GM18511 (cell line): Measurements from ENCODE around the gene SOX6.

Experiments
- ATAC-seq: cut with Tn5 transposase; IDR thresholded peaks from one replicate; pipeline ENCODE4 v1.9.1; 2021; ENCODE audit warnings: mild to moderate bottlenecking, moderate library complexity; ENCODE audit not compliant: unreplicated experiment

Gene SOX6

DNA sequence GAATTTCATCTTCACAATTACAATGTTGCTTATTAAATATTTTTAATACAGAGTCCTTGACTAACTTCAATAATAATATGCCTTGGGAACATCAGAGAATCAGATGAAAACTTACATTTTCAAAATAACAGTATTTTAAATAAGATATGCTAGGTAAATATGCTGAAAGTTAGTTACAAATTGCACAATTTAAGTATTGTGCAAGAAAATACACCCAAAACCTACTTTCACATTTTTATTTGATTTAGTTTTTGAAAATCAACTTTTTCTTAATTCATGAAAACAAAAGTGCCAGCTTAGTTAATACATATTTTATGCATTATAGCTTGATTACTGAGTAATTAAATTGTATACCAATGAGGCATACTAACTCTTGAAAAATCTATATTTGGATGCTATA is 76.8 kb downstream of the SOX6 start:
- no peak for ATAC-seq

DNA sequence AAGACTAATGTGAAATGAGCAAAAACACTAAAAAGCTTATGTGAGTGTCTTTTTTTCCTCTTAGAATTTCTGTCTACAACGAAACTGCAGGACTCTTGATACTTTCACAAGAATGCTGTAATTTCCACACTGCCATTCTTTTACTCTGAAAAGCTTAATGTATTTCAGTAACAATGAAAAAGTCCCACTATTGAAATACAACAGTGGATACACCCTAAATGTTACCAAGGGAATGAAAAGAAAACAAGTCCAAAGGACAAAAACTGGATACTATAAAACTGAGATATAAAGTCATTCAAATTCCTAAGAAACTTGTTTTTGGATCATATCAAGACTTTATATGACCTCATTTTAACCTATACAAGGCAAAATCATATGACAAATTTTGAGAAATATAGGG is 77.4 kb downstream of the SOX6 start:
- no peak for ATAC-seq

DNA sequence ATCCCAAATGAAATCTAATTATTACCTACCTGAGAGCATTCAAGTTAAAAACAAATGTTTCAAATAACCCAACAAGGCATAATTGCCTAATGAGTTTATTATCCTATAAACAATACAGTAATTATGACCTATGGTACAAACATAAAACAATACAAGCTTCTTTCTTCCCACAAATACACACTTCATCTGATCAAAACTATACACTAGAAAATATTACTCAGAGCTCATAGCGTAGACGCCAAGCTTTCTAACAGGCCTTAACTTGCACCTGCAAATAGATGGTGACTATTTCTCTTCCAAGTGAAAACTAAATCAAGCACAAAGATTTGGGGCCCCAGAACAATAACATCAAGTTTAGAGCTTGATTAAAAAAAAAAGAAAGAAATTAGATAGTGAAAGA is 78.1 kb downstream of the SOX6 start:
- no peak for ATAC-seq

DNA sequence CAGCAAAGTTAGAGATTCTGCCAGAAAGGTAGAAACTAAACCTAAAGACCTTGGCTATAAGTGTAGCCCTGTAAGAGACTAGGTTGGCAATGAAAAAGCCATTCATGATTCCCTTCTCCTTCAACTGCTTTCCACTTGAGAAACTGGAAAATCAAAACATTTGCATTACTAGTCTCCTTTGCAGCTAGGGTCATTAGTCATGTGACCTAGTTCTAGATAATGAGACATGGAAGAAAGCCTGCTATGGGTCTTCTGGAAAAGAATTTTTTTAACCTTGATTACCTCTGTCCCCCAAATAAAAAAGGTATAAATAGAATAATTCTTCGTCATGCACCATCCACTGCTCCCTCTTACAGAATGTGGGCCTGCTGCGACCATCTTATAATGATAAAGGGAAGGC is 80.1 kb downstream of the SOX6 start:
- no peak for ATAC-seq

DNA sequence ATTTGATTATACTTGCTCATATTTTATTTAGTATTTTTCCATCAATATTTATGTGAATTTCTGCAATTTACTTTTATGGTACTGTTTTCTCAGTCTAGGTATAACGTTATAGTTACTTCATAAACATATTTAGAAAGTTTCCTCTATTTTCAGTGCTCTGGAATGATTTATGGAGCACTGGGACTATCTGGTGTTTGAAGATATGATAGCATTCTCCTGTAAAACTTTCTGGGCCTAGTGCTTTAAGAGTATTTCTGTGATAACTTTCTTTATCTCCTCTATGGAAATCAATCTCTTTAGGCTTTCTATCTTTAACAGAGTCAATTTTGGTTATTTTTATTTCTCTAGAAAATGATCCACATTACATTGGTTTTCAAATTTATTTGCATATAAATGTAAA is 85.1 kb downstream of the SOX6 start:
- ATAC-seq: no peak

DNA sequence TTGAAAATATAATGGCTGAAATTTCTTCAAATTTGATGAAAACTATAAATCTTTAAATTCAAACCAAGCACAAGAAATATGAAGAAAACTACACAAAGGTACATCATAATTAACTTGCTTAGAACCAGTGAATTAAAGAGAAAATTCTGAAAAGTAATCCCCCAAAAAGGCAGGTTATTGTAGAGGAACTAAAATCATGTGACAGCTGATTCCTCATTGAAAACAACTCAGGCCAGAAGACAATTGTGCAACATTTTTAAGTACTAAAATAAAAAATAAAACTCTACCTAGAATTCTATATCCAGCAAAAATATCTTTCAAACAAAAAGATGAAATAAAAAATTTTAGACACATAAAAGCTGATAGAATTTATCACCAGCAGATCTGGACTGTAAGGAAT is 90.3 kb downstream of the SOX6 start:
- no peak for ATAC-seq

DNA sequence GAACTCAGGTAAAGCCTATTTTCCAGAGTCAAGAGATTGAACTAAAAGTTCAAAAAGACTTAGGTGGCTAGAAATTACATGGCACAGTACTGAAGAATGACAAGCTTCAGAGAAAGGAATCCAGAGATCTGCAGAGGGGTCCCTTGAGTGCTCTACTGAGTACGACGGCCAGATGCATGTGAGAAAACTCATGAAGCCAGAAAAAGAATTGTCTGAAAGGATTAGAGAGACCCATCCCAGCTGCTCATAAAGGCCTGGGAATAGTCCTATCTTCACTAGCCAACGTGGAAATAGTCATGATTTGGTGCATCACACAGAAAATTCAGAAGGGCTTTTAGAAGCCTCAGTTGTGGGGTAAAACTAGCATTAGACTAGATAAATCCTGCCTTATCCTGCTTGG is 91.3 kb downstream of the SOX6 start:
- ATAC-seq: no peak

DNA sequence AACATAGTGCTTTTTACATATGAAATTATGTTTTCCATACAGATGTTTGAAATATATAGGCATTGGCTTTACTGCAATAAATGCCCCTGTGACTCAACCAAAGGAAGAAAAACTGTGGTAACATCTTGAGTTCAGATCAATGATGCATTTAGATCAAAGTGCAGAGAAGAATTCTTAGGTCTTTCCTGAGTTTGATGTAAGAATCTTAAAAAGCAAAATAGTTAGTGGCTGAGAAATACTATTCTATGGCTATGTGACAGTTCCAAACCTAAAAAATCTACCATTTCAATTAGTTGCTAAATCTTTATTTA is 93.7 kb downstream of the SOX6 start:
- ATAC-seq: peak; percentile 39

DNA sequence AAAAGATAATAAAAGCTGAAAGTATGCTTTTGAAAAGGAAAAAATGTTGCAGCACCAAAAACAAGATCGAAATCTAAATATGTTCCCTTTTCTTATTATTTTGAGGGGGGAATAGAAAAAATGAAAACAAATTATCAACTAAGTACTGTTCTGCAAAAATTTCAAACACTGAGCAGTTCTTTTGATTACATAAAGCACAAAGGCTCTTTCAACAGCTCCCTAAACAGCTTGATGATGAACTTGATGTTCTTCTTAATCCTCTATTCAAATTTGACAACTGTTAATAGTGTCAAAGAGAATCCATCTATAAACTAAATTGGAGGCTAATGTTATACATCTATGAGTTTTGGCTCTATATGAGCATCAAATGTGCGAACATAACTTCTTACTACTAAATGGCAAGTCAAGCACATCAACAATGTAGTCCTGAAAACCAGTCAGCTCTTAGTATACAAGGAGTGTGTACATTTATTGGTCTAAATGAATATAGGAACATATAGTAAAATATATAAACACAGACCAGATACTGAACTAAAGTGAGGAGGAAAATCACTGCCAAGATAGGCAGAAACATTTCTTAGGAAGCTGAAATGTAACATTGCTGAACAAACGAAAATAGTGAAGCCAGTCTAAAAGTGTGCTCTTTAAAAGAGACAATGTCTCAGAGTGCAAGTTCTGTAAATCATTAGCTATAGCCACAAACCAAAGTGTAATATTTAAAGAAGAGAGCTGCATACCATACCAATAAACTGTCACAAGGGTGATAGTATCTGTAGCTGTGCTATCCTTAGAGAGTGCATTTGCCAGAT is 94.3 kb downstream of the SOX6 start:
- ATAC-seq: peak; percentile 97

DNA sequence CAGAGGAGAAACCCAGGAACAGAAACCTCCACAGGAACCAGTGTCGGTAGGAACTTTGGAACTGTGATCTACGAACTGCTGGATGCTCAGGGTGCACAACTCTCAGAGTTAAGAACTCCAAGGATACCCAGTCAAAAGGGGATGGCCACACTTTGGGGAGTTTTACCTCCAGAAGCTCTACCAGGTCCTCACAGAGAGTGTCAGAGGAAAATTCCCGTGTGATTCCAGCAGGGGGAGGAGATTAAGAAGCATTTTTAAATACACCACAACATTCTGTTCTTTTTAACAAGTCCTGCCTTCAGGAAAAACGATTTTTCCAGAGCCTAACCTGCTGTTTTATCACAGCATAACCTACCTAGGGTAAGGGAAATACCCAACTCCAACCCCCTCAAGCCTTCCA is 104.0 kb downstream of the SOX6 start:
- no peak for ATAC-seq

DNA sequence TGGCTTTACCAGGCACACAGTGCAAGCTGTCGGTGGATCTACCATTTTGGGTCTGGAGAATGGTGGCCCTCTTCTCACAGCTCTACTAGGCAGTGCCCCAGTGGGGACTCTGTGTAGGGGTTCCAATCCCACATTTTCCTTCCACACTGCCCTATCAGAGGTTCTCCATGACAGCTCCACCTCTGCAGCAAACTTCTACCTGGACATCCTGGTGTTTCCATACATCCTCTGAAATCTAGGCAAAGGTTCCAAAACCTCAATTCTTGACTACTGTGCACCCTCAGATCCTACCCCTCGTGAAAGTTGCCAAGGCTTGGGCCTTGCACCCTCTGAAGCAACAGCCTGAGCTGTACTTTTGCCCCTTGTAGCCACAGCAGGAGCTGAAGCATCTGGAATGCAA is 108.1 kb downstream of the SOX6 start:
- no peak for ATAC-seq

DNA sequence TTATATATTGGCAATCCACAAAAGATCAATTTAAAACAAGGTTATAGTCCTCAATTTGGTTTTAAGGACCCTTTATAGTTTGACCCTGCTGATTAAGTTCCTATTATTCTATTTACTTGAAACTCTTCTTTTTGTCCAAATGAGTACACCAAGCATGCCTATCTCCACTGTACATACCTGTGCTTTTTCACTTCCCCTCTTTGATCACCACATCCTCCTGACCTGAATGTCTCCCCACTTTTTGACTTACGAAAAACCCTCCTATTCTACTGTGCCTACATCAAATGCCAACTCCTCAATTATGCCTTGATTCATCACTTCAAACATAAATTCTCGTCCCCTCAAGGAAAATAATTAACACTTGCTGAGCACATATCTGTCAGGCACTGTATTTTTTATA is 113.5 kb downstream of the SOX6 start:
- ATAC-seq: peak; percentile 99

DNA sequence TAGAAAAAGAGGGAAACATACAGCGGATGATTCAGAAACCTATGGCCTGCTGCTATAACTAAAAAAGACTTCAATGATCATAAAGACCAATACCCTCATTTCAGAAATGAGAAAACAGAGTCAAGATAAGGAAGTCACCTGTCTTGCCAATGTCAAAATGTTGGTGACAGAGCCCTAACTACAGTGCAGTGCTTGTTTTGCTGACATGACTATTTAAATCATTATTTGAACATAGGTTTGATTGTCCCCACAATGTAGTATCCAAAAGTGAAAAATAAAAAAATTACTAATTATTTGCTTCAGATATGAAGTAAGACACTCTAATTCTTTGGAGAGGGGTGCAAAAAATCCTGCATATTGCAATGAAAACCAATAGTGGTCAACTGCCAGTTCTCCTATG is 115.7 kb downstream of the SOX6 start:
- no peak for ATAC-seq

DNA sequence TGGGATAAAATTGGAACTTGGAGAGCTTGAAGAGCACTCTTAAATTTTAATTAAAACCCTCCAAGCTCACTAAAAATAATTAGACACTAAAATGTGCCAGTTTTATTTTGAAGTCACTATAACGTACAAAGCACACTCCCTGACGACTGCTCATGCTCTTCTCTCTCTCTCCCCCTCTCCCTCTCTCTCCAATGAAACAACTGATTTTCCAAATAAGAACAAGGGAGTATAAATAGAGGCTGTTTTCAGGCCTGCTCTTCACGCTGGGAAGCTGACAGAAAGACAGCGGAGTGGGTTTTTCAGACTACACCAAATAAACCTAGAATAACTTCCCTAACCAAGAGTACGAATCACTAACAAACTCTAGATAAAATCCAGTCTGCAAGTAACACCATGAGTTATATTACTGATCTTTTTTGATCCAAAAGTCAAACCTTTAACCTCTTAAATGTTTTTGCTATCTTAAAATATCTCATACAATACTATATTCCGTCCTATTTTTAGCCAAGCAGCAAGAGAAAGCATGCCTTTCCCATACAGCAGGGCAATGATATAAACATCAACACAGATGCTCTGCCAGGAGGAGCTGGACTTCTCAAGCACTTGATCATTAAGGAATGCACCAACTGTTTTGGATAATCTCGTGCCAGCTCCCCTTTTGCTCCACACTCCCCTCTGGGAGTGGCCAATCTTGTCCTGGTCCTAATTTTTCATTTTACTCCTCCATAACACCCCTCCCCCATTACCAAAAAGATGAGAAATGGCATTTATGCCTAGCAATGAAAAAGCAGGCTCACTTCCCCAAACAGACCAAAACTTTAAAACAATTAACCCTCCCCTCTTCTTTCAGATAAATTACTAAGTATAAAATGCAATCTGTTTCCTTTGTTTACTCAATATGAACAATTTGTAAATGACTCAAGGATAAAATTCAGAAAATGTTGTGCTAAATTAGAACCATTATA is 116.9 kb downstream of the SOX6 start:
- ATAC-seq: no peak

DNA sequence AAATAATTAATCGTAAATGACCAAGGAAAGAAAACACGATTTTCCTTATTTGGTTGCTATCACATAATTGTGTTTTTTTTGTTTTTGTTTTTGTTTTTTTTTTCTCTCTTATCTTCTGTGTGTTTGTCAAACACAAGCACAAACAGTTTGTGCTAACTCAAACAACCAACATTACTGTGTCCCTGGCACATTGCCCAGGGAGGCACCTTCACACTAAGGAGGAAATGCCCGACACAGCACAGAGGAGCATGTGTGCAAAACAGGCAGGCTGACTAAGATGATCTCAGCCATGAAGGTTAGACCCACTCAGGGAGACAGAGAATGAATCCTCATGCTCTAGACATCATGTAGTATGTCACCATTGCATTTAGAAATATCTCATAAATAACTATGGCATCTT is 130.1 kb downstream of the SOX6 start:
- no peak for ATAC-seq

DNA sequence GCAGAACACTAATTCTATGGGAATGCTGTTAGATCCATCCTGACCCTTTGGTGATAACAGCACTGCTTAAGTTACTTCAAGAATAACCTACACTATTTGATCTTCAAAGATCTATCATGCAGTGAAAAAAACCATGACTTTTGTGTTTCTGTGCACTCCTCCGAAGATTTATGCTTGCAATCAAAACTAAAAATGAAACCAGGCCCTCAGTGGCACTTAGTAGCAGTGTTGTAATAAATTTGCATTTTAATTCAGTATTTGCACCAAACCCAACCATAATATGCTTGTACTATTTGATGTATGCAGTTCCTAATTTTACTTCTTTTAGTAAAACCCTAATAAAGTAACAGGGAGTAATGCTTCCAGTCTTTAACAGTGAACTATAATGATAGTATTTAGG is 130.7 kb downstream of the SOX6 start:
- ATAC-seq: no peak

DNA sequence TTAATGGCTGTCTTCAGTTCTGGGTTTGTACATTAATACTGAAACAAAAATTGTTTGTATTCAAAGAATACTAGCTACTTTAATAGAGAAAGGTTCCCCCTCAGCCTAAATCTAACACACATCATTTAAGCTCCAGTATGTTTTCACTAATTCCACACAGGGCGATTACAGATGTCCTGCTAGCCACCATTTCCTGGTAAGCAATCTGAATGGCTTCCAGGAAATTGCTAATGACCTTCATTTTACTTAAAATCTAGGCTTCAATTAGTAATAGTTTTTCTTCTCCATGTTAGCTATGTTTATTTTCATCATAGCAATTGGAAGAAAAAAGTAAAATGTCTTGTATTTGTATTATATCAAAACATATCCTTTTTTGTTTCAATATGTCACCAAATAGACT is 132.8 kb downstream of the SOX6 start:
- no peak for ATAC-seq

DNA sequence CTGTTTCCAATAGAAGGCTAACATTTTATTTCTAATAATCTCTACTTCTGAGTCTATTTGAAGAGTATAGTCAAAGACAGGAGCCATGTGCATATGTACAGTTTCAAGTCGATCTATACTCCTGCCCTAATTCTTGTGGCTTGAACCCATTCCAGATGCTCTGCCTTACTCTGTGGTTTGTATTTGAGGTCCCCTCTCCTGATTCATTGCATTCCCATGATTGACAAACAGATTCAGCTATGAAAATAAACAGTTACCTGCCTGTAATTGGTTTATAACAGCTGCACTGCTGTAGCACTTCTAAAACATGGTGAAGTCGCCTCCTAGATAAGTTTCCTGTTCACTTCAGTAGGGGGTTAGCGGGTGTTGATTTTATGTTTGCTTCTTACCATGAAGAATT is 138.7 kb downstream of the SOX6 start:
- ATAC-seq: no peak

DNA sequence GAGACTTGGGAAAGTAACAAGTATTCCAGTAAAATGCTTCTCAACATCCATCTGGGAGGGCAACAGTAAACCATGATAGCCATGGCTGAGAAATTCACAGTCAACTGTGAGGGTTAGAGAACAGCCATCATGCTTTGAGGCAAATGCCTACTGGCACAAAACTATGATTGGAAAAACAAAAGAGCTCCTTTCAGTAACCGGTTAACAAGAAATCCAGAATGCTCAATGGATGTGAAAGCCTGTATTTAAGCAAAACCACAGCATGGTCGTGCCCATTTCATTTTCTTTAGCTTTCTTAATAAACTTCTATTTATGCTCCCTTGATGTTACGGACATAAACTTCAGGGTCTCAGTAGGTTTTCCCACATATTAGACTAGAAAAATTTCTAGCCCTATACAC is 139.5 kb downstream of the SOX6 start:
- ATAC-seq: no peak

DNA sequence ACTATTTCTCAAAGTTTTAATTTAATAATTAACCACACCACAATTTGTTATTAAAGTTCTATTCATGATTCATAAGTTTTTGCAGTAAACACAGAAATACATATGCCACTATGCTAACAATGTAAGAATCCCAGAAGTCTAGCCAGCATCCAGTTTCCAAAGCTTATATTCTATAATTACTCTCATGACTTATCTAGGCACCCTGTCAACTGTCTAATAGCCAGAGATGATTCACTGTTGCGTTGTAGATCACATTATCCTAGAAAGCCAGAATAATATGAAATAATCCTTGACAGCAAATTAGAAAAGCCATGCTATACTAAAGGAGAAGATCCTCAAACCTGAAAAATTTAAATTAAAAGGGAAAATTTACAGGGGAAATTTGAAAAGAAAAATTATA is 141.0 kb downstream of the SOX6 start:
- ATAC-seq: no peak

DNA sequence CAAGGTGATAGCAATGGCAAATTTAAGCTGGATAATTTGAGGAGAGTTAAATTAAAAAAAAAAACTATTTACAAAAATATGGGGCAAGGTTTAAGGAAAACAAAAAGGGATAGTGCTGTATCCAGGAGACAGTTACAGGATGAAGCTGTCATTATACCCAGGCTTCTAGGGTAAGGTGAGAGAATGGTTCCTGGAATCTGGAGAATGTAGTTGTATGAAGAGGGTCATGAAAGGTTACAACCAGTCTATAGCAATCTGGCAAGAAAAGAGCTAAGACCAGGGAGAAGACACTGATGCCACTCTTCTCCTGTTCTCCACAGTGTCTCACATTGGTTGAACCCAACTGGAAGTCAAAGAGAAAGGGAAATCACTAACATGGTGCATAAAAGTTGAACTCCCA is 144.9 kb downstream of the SOX6 start:
- no peak for ATAC-seq

DNA sequence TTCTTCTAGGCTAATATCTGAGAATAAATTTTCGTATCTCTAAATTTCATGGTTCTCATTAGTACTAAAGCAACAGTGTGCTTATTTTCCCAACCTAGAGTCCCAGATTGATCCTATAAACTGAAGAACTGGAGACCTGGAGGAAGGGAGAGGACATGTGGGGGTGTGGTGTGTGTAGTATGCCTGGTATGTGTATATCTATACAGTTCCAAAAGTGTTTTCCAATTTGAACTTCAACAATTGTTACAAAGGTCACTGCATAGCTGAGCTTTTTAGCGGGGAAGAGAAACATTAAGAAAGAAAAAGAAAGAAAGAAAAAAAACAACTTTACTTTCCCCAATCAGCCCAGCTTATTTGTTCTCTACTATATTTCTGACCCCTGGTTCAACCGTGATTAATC is 152.1 kb downstream of the SOX6 start:
- no peak for ATAC-seq
